Mesenteric fat pad (tissue), 1 donor: ENCODE measurements around the gene LDHB. TPM values are rescaled to one million over a fixed set of nuclear protein-coding genes. Genes with fewer than 3 reads are reported as not detected.
"Not testable (repeated sequence)": the region's sequence is repeated elsewhere in the genome, so short reads cannot be mapped to it uniquely, and the experiment has no call there.

Experiments
- DNase-seq: peaks from one replicate; pipeline ENCODE4 v3.0.0-alpha.2; 2020; ENCODE audit warnings: low spot score
- total RNA-seq: library from RNA; stranded (reverse); fragmentation: NEBNext Ultra II Directional; extraction: Animal tissue kit (Norgen Biotek cat#: 25700); gene quantifications from one replicate; pipeline ENCODE4 v1.2.1, GENCODE V29; 2021
- donor health status: DM: yes; HTN: yes; CAD: no.

The LDHB gene
- total RNA-seq, 1 donor from 2014 or later: 900 TPM

GRCh38 chr12:21662122-21662792, 4.6 kb upstream of the LDHB start:
- no peak for DNase-seq

GRCh38 chr12:21661396-21662093, 3.9 kb upstream of the LDHB start:
- DNase-seq: not testable (repeated sequence)

DNA sequence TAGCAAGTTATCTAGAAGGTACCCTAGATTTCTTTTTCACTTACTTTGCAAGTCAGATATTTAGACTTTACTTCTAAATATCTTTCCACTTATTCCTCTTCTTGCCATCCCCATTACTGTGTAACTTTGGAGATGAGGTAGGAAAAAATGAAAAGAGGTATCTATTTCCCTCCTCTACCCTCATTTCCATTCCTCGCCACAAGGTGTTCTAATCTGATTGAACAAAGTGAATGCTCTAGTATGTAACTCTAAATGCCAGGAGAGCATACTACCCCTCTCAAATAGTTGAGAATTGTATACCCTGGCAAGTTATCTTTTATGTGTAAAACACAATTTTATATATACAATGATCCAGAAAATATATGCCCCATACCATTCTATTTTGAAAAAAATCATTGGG, 1.7 kb upstream of the LDHB start:
- DNase-seq: no peak

- DNase-seq: no peak
Observed at GRCh38 chr12:21656905-21657325, 727 bp downstream of the LDHB start.

- DNase-seq: no peak
Observed at GRCh38 chr12:21655591-21655990, 2.1 kb downstream of the LDHB start.

DNA sequence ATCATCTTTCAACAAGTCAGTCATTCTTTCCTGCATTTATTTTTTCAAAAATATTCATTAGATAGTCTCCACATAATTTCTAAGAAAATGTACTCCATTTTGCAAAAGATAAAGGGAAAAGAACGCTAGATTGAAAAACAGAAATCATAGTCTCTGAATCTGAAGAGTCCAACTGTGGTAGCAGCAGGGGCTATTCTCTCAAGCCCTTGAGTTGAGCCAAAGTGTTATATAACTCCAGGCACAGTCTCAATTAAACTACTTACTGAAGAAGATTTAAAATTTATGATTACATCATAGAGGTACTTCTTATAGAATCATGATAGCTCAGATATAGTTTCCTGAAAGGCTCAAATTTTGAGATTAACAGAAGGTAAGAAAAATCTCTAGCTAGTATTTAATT, 5.8 kb downstream of the LDHB start:
- DNase-seq: no peak

- DNase-seq: no peak
Observed at GRCh38 chr12:21650997-21651396, 6.6 kb downstream of the LDHB start.

DNA sequence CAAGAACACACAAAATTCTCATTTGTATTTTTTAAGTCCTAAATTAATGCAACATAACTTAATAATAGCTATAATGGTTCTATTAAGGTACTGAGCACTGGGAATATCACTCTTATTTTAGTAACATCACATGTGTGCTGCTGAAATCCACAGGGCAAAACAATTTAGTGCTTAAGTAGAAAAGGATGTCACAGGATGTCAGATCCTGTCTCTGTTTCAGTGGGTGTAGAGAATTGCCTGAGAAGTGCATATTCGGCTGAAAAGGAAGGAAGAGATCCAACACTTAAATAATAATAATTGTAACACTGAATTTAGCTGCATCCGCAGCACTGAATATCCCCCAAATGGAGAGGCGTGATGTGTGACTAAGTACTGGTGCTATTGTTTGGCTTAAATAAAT, 8.6 kb downstream of the LDHB start:
- DNase-seq: no peak

DNA sequence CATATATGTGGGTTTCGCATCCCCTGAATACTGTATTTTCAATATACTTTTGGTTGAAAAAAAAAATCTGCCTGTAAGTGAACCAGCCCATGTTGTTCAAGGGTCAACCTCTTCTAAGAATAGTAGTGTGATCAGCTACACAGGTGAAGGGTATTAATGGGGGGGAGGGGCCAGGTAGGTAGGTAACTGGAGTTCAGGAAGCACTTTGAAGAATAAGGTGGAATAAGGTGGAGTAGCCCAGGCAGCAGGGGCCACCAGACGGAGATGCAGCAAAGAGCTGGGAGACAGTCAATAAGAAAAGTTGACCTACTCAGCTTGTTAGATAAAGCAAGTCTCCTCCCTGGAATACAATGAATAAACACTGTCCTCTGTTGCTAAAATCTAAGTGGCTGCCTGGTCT, 9.3 kb downstream of the LDHB start:
- no peak for DNase-seq

GRCh38 chr12:21647179-21647578, 10.5 kb downstream of the LDHB start:
- DNase-seq: no peak

DNA sequence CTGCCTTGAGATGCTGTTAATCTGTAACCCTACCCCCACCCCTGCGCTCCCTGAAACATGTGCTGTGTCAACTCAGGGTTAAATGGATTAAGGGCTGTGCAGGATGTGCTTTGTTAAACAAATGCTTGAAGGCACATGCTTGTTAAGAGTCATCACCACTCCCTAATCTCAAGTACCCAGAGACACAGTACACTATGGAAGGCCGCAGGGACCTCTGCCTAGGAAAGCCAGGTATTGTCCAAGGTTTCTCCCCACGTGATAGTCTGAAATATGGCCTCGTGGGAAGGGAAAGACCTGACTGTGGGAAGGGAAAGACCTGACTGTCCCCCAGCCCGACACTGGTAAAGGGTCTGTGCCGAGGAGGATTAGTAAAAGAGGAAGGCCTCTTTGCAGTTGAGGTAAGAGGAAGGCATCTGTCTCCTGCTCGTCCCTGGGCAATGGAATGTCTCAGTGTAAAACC, 12.6 kb downstream of the LDHB start:
- not testable (repeated sequence) for DNase-seq

DNA sequence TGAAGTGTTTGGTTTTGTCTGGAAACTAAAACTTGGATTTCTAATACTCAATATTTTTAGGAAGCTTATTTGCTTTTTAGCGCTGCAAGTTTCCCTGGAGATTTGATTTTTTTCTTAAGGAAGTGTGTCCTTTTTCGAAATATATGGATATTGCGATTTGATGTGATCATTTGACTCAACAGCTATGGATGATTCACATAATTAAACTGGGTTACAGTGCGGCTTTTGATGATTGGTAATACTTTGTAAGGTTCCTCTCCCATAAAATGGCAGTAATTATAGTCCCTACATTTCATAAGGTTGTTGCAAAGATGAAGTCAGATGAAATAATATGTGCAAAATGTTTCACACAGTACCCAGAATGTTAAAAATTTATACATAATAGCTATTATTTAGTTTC, 13.1 kb downstream of the LDHB start:
- DNase-seq: no peak

DNA sequence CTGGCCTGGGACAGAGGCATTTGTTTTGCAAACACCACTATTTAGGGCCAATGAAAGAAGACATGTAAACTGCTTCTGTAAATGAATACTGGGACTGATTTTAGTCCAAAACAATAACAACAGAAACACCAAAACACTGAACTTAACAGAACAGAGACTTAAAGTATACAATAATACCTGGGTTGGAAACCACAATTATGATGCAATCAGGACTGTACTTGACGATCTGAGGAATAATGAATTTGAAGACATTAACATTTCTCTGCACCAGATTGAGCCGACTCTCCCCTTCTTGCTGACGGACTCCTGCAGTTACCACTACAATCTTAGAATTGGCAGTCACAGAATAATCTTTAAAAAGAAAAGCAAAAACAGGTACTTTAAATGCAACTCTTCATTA, 13.9 kb downstream of the LDHB start:
- DNase-seq: no peak

DNA sequence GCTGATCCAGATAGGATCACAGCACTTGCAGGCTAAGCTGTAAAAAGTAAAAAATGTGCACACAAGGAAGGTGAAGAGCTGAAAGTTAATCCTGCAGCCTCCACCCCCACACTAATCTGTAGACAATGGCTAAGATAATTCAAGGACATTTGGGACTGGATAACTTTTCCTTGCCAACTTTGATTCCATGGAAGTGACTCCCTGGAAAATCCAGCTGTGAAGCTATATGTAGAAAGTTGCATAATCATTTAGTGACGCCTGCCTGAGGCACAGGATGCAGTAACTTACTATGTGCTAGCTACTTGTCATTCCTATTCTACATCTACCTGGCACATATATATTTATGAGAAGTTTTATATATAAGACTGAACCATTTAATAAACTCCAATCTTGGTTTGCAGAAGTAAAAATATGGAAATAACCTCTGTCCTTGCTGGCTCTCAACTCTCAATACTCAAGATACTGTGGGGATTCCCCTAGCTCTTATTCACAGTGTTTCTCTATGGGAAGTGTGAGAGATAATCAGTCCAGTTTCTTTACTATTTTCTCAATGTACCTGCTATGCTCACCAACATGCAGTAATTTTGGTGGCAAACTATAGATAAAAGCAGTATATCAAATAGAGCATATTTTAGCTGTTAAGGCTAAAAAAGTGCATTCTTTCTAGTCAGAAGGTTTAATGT, 14.8 kb downstream of the LDHB start:
- DNase-seq: no peak

GRCh38 chr12:21638054-21638891, 19.4 kb downstream of the LDHB start:
- no peak for DNase-seq

DNA sequence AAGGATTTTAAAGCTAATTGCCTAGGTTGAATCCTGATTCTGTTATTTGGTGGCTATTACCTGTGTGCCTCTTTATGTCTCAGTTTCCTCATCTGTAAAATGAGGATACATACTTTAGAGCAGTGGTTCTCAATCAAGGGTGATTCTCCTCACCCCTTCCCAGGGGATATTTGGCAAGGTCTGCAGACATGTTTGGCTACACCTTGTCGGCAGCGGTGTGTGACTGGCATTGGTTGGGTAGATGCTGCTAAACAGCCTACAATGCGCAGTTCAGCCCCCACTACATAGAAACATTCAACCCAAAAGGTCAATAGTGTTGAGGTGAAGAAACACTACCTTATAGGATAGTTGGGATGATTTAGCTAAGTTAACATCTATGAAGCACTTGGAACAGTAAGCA, 23.4 kb downstream of the LDHB start:
- no peak for DNase-seq

GRCh38 chr12:21631367-21631766, 26.3 kb downstream of the LDHB start:
- DNase-seq: no peak

DNA sequence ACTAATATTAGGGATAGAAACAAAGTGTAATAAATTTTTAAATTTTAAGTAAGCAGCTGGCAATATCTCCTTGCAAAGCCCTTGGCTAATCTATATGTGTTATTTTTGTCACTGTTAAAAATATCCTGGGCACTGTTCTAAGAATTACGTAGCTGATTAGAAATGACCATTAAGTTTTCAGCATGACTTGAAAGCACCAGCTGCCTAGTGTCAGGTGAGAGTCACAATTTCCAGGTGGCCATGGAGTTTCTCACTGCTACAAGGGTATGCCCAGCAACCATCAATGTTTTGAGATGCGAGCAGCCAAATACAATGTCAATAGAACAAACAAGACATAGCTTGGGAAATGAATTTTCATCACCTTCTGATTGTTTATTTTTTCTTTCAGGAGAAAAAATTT, 29.7 kb downstream of the LDHB start:
- no peak for DNase-seq

GRCh38 chr12:21618566-21618965, 39.1 kb downstream of the LDHB start:
- DNase-seq: no peak

DNA sequence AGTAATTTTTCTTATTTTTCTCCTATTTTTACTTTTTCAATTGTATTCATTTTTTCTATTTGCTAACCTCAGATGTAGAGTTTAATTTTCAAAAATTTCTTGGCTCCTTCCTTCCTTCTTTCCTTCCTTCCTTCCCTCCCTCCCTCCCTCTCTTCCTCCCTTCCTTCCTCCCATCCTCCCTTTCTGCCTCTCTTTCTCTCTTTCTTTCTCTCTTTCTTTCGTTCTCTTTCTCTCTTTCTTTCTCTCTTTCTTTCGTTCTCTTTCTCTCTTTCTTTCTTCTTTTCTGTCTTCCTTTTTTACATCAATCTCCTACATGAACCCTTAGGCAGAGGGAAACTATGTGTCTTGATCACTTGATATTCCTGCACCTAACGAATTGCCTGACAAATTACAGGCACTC, 40.6 kb downstream of the LDHB start:
- DNase-seq: no peak

DNA sequence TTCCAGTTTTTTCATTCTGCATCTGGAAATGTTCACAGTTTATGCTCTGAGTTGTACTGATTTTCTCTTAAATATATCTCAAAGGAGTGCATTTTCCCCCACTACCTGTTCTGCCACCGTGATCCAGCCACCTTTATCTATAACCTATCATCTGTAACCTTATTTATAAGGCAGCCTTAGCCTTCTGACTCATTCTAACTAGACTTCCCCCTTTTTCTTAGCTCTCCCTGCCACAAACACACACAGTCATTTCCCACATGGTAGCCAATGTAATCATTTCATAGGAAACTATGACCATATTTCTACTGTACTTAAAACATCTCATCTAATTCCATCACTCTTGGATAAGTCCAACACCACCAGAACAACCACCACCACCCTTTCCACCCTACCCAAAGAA, 42.2 kb downstream of the LDHB start:
- DNase-seq: no peak

DNA sequence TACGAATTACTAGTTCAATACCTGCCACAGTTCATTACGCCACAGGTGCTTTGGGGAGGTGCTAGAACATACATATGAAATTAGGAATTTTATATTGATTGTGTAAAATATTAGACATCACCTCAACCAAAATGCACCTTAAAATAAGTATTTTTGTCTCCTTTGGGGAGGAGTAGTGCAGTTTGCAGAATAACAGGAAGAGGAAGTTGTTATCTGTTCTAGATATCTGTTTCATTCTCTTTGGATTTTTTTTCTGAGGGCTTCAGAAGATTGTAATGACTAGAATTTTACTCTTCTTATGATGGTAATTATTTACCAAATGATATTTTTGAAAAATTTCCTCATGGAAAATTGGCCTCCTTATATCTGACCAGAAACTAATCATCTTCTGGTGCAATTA, 43.1 kb downstream of the LDHB start:
- DNase-seq: no peak
